Mesendoderm (in vitro differentiated cells): ENCODE measurements around the gene EPHA5. TPM values are rescaled to one million over a fixed set of nuclear protein-coding genes. Genes with fewer than 3 reads are reported as not detected.
A peak's percentile ranks its signal among the peaks of the same experiment; 100 is the strongest.

ENCODE experiments used
- DNase-seq: peaks from one replicate; pipeline ENCODE4 v3.0.0; 2013
- H2AK5ac ChIP-seq: 2 replicates; pipeline ENCODE4 v1.6.1; 2013; ENCODE audit warnings: low read length, inconsistent platforms
- H2BK120ac ChIP-seq: 2 replicates; pipeline ENCODE4 v1.6.1; 2013; ENCODE audit warnings: low read depth, mild to moderate bottlenecking, low read length, moderate library complexity, mixed read lengths
- H2BK15ac ChIP-seq: replicated peaks from 2 replicates; pipeline ENCODE4 v1.6.1; 2013; ENCODE audit warnings: low read depth, mild to moderate bottlenecking, moderate library complexity
- H2BK5ac ChIP-seq: 2 replicates; pipeline ENCODE4 v1.6.1; 2013; ENCODE audit warnings: low read length, inconsistent platforms
- H3K18ac ChIP-seq: 2 replicates; pipeline ENCODE4 v1.6.1; 2013; ENCODE audit warnings: mild to moderate bottlenecking, low read length, mixed read lengths
- H3K23ac ChIP-seq: one replicate; pipeline ENCODE4 v1.6.1; 2013; ENCODE audit warnings: low read length
- H3K27ac ChIP-seq: 2 replicates; pipeline ENCODE4 v1.5.1; 2013; ENCODE audit warnings: low read depth, mild to moderate bottlenecking, inconsistent platforms, low read length, moderate library complexity
- H3K27me3 ChIP-seq: 2 replicates; pipeline ENCODE4 v1.6.1; 2013; ENCODE audit warnings: low read length, control low read depth, mild to moderate bottlenecking, inconsistent platforms; ENCODE audit not compliant: insufficient read depth, poor library complexity
- H3K36me3 ChIP-seq: 2 replicates; pipeline ENCODE4 v1.6.1; 2013; ENCODE audit warnings: low read length, inconsistent platforms; ENCODE audit not compliant: control insufficient read depth, insufficient read depth
- H3K4ac ChIP-seq: one replicate; pipeline ENCODE4 v1.6.1; 2013; ENCODE audit warnings: low read depth, mild to moderate bottlenecking, low read length, moderate library complexity
- H3K4me1 ChIP-seq: 2 replicates; pipeline ENCODE4 v1.6.1; 2013; ENCODE audit warnings: low read depth, low read length, inconsistent platforms; ENCODE audit not compliant: control insufficient read depth
- H3K4me2 ChIP-seq: 2 replicates; pipeline ENCODE4 v1.6.1; 2013; ENCODE audit warnings: low read length
- H3K4me3 ChIP-seq: 2 replicates; pipeline ENCODE4 v1.5.1; 2013; ENCODE audit warnings: mild to moderate bottlenecking, low read length
- H3K56ac ChIP-seq: one replicate; pipeline ENCODE4 v1.6.1; 2013; ENCODE audit warnings: low read length
- H3K79me1 ChIP-seq: 2 replicates; pipeline ENCODE4 v1.6.1; 2013; ENCODE audit warnings: low read length, inconsistent platforms
- H3K79me2 ChIP-seq: 2 replicates; pipeline ENCODE4 v1.6.1; 2013; ENCODE audit warnings: mild to moderate bottlenecking, low read length; ENCODE audit not compliant: control insufficient read depth, insufficient read depth
- H3K9ac ChIP-seq: 2 replicates; pipeline ENCODE4 v1.6.1; 2013; ENCODE audit warnings: low read length, inconsistent platforms
- H4K5ac ChIP-seq: one replicate; pipeline ENCODE4 v1.6.1; 2013; ENCODE audit warnings: low read length
- H4K8ac ChIP-seq: one replicate; pipeline ENCODE4 v1.6.1; 2013; ENCODE audit warnings: low read depth, mild to moderate bottlenecking, control low read depth, low read length, moderate library complexity
- WGBS: extraction: QIAGEN DNeasy Blood & Tissue Kit; methylation state at CpG from one replicate; pipeline ENCODE4 v1.1.7; 2013; ENCODE audit warnings: low lambda C conversion rate, missing lambda C conversion rate; ENCODE audit not compliant: insufficient coverage; ENCODE audit errors: extremely low coverage; 5-methylcytosine and 5-hydroxymethylcytosine counted together
- polyA plus RNA-seq, 2 experiments: library from polyadenylated mRNA; stranded (reverse); fragments of 200-250 nt; gene quantifications; one replicate each; pipeline ENCODE4 v1.2.3, GENCODE V29; 2013

EPHA5 gene
- 0.03 TPM for polyA plus RNA-seq (2013, experiment 1 of 2)
- polyA plus RNA-seq (2013, experiment 2 of 2) = 0.01 TPM

GRCh38 chr4:65670331-65671031, at the start of gene EPHA5:
Gene EPHA5 (minus strand): TSS chr4:65670489. CDS start chr4:65669742, 747 bp downstream.
- Histone ChIP-seq H2BK120ac (no peak within 1 kb of the TSS), H3K4me2 (peak within 1 kb of the TSS; percentile 88), H3K56ac (peak within 1 kb of the TSS; percentile 75), H3K4me1 (peaks cover 5% of the 10 kb centered on the region), H3K27ac (no peak within 1 kb of the TSS), H3K79me2 (no peaks in the 10 kb centered on the region), H3K23ac (no peak within 1 kb of the TSS), H3K36me3 (no peaks in the 10 kb centered on the region), H3K27me3 (peaks cover 18% of the 10 kb centered on the region), H4K8ac (no peak within 1 kb of the TSS), H2AK5ac (no peak within 1 kb of the TSS), H2BK5ac (no peak within 1 kb of the TSS), H3K4me3 (peak within 1 kb of the TSS; percentile 35), H3K9ac (peak within 1 kb of the TSS; percentile 47), H3K18ac (peak within 1 kb of the TSS; percentile 3), H3K4ac (no peak within 1 kb of the TSS), H3K79me1 (no peaks in the 10 kb centered on the region), H2BK15ac (no peak within 1 kb of the TSS), H4K5ac (no peak within 1 kb of the TSS)
- DNase-seq = peak; percentile 93
- no CpG with 5 or more reads among the region's 51 CpGs for WGBS

- Histone ChIP-seq H2BK5ac (no peak overlapping the region), H3K79me1 (no peaks in the 10 kb centered on the region), H4K8ac (no peak overlapping the region), H3K27ac (no peak overlapping the region), H3K4ac (no peak overlapping the region), H2BK120ac (no peak overlapping the region), H2BK15ac (no peak overlapping the region), H2AK5ac (no peak overlapping the region), H3K27me3 (no peaks in the 10 kb centered on the region), H3K56ac (no peak overlapping the region), H3K4me1 (no peaks in the 10 kb centered on the region), H3K4me2 (no peak overlapping the region), H3K9ac (no peak overlapping the region), H3K36me3 (no peaks in the 10 kb centered on the region), H3K18ac (no peak overlapping the region), H3K23ac (no peak overlapping the region), H3K79me2 (no peaks in the 10 kb centered on the region), H3K4me3 (no peak overlapping the region), H4K5ac (no peak overlapping the region)
- no peak for DNase-seq
- WGBS = no CpG with 5 or more reads among the region's 2 CpGs
Observed at GRCh38 chr4:65719635-65720034, 49.3 kb upstream of the EPHA5 start.

- Histone ChIP-seq H2BK5ac (no peak overlapping the region), H3K4me3 (no peak overlapping the region), H3K79me2 (no peaks in the 10 kb centered on the region), H3K79me1 (no peaks in the 10 kb centered on the region), H4K8ac (no peak overlapping the region), H3K9ac (no peak overlapping the region), H3K27ac (no peak overlapping the region), H3K4me1 (no peaks in the 10 kb centered on the region), H3K23ac (no peak overlapping the region), H3K4me2 (no peak overlapping the region), H3K18ac (no peak overlapping the region), H3K36me3 (no peaks in the 10 kb centered on the region), H3K56ac (no peak overlapping the region), H3K4ac (no peak overlapping the region), H2BK120ac (no peak overlapping the region), H3K27me3 (no peaks in the 10 kb centered on the region), H2BK15ac (no peak overlapping the region), H2AK5ac (no peak overlapping the region), H4K5ac (no peak overlapping the region)
- DNase-seq = no peak
- no CpG with 5 or more reads among the region's 1 CpG for WGBS
Observed at GRCh38 chr4:65698631-65699030, 28.3 kb upstream of the EPHA5 start.

GRCh38 chr4:65696436-65696835, 26.1 kb upstream of the EPHA5 start:
- Histone ChIP-seq H4K8ac (no peak overlapping the region), H2AK5ac (no peak overlapping the region), H3K79me2 (no peaks in the 10 kb centered on the region), H3K56ac (no peak overlapping the region), H3K4me3 (no peak overlapping the region), H3K36me3 (no peaks in the 10 kb centered on the region), H3K79me1 (no peaks in the 10 kb centered on the region), H3K27ac (no peak overlapping the region), H3K27me3 (no peaks in the 10 kb centered on the region), H2BK15ac (no peak overlapping the region), H3K9ac (no peak overlapping the region), H2BK5ac (no peak overlapping the region), H3K4me1 (no peaks in the 10 kb centered on the region), H4K5ac (no peak overlapping the region), H3K4me2 (no peak overlapping the region), H3K4ac (no peak overlapping the region), H3K23ac (no peak overlapping the region), H3K18ac (no peak overlapping the region), H2BK120ac (no peak overlapping the region)
- no CpG with 5 or more reads among the region's 4 CpGs for WGBS
- DNase-seq = no peak

GRCh38 chr4:65671372-65671771, 1.1 kb upstream of the EPHA5 start:
- H4K5ac ChIP-seq = no peak overlapping the region
- peaks cover 5% of the 10 kb centered on the region for H3K4me1 ChIP-seq
- no peaks in the 10 kb centered on the region for H3K79me1 ChIP-seq
- H2BK5ac ChIP-seq = no peak overlapping the region
- WGBS = no CpG with 5 or more reads among the region's 2 CpGs
- no peaks in the 10 kb centered on the region for H3K36me3 ChIP-seq
- no peak overlapping the region for H3K4me3 ChIP-seq
- no peak overlapping the region for H2AK5ac ChIP-seq
- H4K8ac ChIP-seq = no peak overlapping the region
- no peak overlapping the region for H3K23ac ChIP-seq
- H3K4me2 ChIP-seq = no peak overlapping the region
- no peak overlapping the region for H3K56ac ChIP-seq
- H3K79me2 ChIP-seq = no peaks in the 10 kb centered on the region
- H3K9ac ChIP-seq = no peak overlapping the region
- no peak overlapping the region for H3K27ac ChIP-seq
- DNase-seq = peak; percentile 8
- H2BK120ac ChIP-seq = no peak overlapping the region
- no peak overlapping the region for H3K4ac ChIP-seq
- no peak overlapping the region for H2BK15ac ChIP-seq
- H3K18ac ChIP-seq = no peak overlapping the region
- H3K27me3 ChIP-seq = peaks cover 18% of the 10 kb centered on the region

- H3K4me2 ChIP-seq = peak overlapping the region; percentile 88
- H3K4ac ChIP-seq = no peak overlapping the region
- peak overlapping the region; percentile 75 for H3K56ac ChIP-seq
- peak overlapping the region; percentile 35 for H3K4me3 ChIP-seq
- H3K36me3 ChIP-seq = no peaks in the 10 kb centered on the region
- no peak overlapping the region for H3K27ac ChIP-seq
- H4K8ac ChIP-seq = no peak overlapping the region
- H3K9ac ChIP-seq = peak overlapping the region; percentile 47
- peaks cover 5% of the 10 kb centered on the region for H3K4me1 ChIP-seq
- DNase-seq = no peak
- no peaks in the 10 kb centered on the region for H3K79me1 ChIP-seq
- no peak overlapping the region for H2BK120ac ChIP-seq
- no peaks in the 10 kb centered on the region for H3K79me2 ChIP-seq
- no peak overlapping the region for H3K18ac ChIP-seq
- peaks cover 18% of the 10 kb centered on the region for H3K27me3 ChIP-seq
- no peak overlapping the region for H3K23ac ChIP-seq
- H2AK5ac ChIP-seq = no peak overlapping the region
- WGBS = no CpG with 5 or more reads among the region's 6 CpGs
- H2BK15ac ChIP-seq = no peak overlapping the region
- H2BK5ac ChIP-seq = no peak overlapping the region
- no peak overlapping the region for H4K5ac ChIP-seq
Observed at GRCh38 chr4:65670020-65670330, 314 bp downstream of the EPHA5 start.
